ENCODE data around the gene UGT1A10. TPM values are rescaled to one million over a fixed set of nuclear protein-coding genes. Genes with fewer than 3 reads are reported as not detected.

The UGT1A10 gene
- total RNA-seq, 1 experiment from 2014 or later, result not detected

GRCh38 chr2:233795735-233796171 lies 159.5 kb downstream of the UGT1A10 start:
- no peak overlapping the region for H3K4me3 ChIP-seq (ENCODE audit: low read depth, low read length, poor library complexity, severe bottlenecking)
- TF ChIP-seq CTCF (conservative IDR thresholded peaks at IDR 0.05; ENCODE audit: low read depth, low read length) (no peak), EZH2 (IDR thresholded peaks at IDR 0.05; ENCODE audit: borderline replicate concordance, low read depth, low read length, poor library complexity, severe bottlenecking) (no peak)
- no peaks in the 10 kb centered on the region for H3K27me3 ChIP-seq (replicated peaks; ENCODE audit: insufficient read depth, low read depth, low read length, poor library complexity)
- intact Hi-C loops (cut with micrococcal nuclease; ENCODE audit: unreplicated experiment), result no loop called here
- CTCF ChIA-PET, result no interaction called here
- H3K27ac ChIP-seq (ENCODE audit: low read depth, low read length, poor library complexity, severe bottlenecking), result no peak overlapping the region
- no TSS peak for BruUV-seq (replicated peaks)
- no peak for DNase-seq (ENCODE audit: low spot score)
- no peaks in the 10 kb centered on the region for H3K4me1 ChIP-seq (ENCODE audit: insufficient read depth, low read length, poor library complexity, severe bottlenecking)
- POLR2A ChIA-PET (ENCODE audit: low non-redundant PET), result no interaction called here
- H3K9me3 ChIP-seq (ENCODE audit: low read depth, low read length, poor library complexity, severe bottlenecking), result no peaks in the 10 kb centered on the region
- H3K36me3 ChIP-seq (ENCODE audit: insufficient read depth, low read length, poor library complexity, severe bottlenecking), result no peaks in the 10 kb centered on the region

DNA sequence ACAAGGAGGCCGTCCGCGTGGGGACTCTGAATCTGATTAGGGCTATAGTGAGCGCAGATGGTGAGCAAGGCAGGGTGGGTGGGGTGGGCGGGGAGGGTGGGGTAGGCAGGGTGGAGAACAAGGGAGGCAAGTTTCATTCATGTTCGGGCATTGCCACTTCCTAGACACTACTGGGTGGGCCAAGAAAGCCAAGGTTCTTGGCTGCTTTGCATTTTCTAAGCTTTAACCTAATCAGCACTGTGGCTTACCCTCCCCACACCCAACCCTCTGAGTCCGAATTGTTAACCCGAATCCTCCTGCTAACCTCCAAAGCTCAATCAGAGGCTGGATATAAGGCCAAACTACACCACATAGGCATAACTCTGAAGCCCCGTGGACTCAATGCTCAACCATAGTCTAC lies 160.0 kb downstream of the UGT1A10 start:
- Histone ChIP-seq H3K27me3 (replicated peaks; ENCODE audit: insufficient read depth, low read depth, low read length, poor library complexity) (no peaks in the 10 kb centered on the region), H3K4me1 (ENCODE audit: insufficient read depth, low read length, poor library complexity, severe bottlenecking) (no peaks in the 10 kb centered on the region), H3K4me3 (ENCODE audit: low read depth, low read length, poor library complexity, severe bottlenecking) (no peak overlapping the region), H3K27ac (ENCODE audit: low read depth, low read length, poor library complexity, severe bottlenecking) (no peak overlapping the region), H3K9me3 (ENCODE audit: low read depth, low read length, poor library complexity, severe bottlenecking) (no peaks in the 10 kb centered on the region), H3K36me3 (ENCODE audit: insufficient read depth, low read length, poor library complexity, severe bottlenecking) (no peaks in the 10 kb centered on the region)
- TF ChIP-seq CTCF (conservative IDR thresholded peaks at IDR 0.05; ENCODE audit: low read depth, low read length), result no peak
- TF ChIP-seq EZH2 (IDR thresholded peaks at IDR 0.05; ENCODE audit: borderline replicate concordance, low read depth, low read length, poor library complexity, severe bottlenecking), result no peak
- BruUV-seq (replicated peaks), result no TSS peak
- intact Hi-C loops (cut with micrococcal nuclease; ENCODE audit: unreplicated experiment), result no loop called here
- DNase-seq (ENCODE audit: low spot score), result no peak
- ChIA-PET CTCF (no interaction called here), POLR2A (ENCODE audit: low non-redundant PET) (no interaction called here)

DNA sequence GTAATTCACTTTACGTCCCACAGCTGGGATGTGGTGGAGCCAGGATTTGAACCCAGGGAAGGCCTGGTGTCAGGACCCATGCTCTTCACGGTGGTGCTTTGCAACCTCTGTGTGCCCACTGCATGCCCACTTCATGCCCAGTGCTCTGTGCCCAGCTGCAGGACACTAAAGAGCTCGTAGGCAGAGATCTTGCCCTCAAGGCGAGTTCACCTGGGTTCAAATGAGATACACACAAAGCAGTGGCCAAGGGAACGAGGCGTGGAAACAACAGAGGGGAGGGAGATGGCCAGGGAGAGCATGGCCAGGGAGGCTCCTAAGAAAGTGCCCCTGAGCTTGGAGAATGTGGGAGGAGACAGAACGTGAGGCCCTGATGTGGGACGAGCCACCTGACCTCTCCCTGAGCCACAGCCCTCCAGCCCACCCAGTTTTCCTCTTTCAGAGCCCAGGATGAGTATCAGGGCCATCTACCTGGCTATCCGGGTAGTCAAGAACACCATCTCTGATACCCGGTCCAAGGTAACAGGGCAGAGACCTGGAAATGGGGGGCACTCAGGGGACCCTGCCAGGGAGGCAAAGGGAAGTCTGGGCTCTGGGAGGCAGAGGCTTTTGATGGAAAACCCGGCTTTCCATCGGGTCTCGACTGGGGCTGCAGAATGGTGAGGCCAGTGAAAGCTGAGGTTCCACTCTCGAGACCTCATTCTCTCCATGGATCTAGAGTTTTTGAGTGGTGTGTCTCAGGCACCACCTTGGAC lies 162.3 kb downstream of the UGT1A10 start:
- Histone ChIP-seq H3K9me3 (ENCODE audit: low read depth, low read length, poor library complexity, severe bottlenecking) (no peaks in the 10 kb centered on the region), H3K27me3 (replicated peaks; ENCODE audit: insufficient read depth, low read depth, low read length, poor library complexity) (no peaks in the 10 kb centered on the region), H3K4me3 (ENCODE audit: low read depth, low read length, poor library complexity, severe bottlenecking) (no peak overlapping the region), H3K27ac (ENCODE audit: low read depth, low read length, poor library complexity, severe bottlenecking) (no peak overlapping the region), H3K36me3 (ENCODE audit: insufficient read depth, low read length, poor library complexity, severe bottlenecking) (no peaks in the 10 kb centered on the region), H3K4me1 (ENCODE audit: insufficient read depth, low read length, poor library complexity, severe bottlenecking) (no peaks in the 10 kb centered on the region)
- BruUV-seq (replicated peaks), result no TSS peak
- TF ChIP-seq EZH2 (IDR thresholded peaks at IDR 0.05; ENCODE audit: borderline replicate concordance, low read depth, low read length, poor library complexity, severe bottlenecking) (no peak), CTCF (conservative IDR thresholded peaks at IDR 0.05; ENCODE audit: low read depth, low read length) (no peak)
- CTCF ChIA-PET, result no interaction called here
- DNase-seq (ENCODE audit: low spot score), result no peak
- intact Hi-C loops (cut with micrococcal nuclease; ENCODE audit: unreplicated experiment), result no loop called here
- POLR2A ChIA-PET (ENCODE audit: low non-redundant PET), result no interaction called here
